Measurements from ENCODE around the gene ORMDL2.

The ORMDL2 gene, protein sequence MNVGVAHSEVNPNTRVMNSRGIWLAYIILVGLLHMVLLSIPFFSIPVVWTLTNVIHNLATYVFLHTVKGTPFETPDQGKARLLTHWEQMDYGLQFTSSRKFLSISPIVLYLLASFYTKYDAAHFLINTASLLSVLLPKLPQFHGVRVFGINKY

DNA sequence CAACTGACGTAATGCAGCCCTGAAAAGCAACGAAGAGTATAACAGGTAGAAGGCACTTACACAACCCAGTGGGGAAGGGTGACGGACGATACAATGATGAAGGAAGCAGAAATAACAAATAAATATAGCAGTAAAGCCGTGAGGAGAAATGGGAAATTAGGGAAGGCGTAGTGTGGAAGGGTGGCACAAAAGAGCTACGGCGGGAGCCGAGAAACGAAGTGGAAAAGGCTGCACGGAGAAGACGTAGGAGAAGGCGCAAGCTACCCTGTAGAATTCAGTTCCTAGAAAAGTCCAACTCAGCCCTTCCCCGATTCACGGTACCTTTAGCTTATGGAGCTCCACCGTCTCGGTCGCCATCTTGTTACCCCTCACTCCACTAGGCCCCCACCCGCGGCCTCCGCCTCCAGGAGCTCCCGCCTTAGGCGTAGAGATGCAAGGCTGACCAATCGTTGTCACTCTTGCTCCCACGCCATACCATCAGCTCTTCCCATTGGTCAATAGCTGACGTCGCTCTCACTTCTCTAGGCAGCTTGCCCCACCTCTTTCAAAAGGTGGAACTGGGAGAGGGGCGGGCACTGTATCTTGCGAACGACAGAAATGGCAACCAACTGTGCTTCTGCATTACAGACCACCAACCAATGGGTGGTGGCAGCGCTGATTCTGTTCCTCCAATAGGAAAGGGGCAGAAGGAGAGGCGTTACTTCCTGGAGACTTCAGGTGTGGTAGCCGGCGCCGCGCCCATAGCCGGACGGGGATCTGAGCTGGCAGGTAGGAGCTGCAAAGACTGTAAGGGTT lies at the start of gene ORMDL2, which contains the start of gene SARNP:
ORMDL2 (plus strand) TSS at position 697 of the 795 bp plus-strand sequence. CDS start 959 bp downstream, outside the sequence.
SARNP (minus strand) TSS at position 380 of the 795 bp plus-strand sequence; CDS start at position 357, 23 bp downstream.
- DNase-seq (ENCODE audit: low read depth in 3 of 3) = peak; percentile 68 to 95 (median 93)

DNA sequence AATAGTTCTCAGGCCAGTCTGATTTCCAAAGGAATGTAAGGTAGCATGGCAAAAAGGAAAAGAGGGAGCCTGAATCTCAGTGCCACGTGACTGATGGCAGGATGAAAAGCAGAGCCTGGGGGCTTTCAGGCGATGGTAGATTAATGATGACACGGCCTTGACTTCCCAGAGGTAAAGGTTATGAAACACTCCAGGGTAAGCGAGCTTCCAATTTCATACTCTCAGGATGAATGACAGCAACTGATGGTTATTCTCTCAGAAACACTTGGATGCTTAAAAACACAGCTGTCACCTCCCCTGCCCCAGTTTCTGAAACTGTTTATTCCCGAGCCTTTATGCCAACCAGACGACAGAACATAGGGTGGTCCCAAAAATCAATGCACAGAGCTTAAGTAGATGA lies 46.1 kb upstream of the ORMDL2 start:
- no peak for DNase-seq (ENCODE audit: low read depth in 3 of 3)

- no peak for DNase-seq (ENCODE audit: low read depth in 3 of 3)
These were observed 40.0 kb upstream of the ORMDL2 start for GRCh38 chr12:55777856-55778255.

GRCh38 chr12:55780685-55781084 lies 37.2 kb upstream of the ORMDL2 start:
- DNase-seq (ENCODE audit: low read depth in 3 of 3) = no peak

DNA sequence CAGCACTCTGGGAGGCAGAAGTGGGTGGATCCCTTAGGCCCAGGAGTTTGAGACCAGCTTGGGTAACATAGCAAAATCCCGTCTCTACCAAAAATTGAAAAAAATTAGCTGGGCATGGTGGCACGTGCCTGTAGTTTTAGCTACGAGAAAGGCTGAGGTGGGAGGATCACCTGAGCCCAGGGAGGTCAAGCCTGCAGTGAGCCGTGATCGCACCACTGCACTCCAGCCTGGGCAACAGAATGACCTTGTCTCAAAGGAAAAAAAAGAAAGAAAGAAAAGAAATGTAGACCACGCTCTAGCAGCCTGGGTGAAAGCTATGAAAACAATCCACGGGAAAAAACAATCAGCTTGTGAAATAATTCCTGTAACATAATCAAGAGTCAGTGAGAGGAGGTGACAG lies 29.3 kb upstream of the ORMDL2 start:
- DNase-seq (ENCODE audit: low read depth in 3 of 3) = no peak

GRCh38 chr12:55789171-55789570 lies 28.7 kb upstream of the ORMDL2 start:
- no peak for DNase-seq (ENCODE audit: low read depth in 3 of 3)

DNA sequence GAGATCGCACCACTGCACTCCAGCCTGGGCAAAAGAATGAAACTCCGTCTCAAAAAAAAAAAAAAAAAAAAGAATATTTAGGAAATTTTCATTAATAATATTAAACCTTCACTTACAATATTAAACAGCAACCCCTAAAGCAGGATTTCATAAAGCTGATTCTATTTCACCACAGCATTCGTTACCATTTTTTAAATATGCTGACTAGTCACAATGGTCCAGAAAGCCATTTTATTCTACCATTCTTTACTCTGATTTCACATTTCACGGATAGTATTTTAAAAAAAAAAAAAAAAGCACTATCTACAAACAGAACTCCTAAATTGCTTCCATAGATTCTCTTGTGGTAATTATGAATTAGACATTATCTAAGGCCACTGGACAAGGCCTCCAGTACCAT lies 27.9 kb upstream of the ORMDL2 start:
- no peak for DNase-seq (ENCODE audit: low read depth in 3 of 3)

DNA sequence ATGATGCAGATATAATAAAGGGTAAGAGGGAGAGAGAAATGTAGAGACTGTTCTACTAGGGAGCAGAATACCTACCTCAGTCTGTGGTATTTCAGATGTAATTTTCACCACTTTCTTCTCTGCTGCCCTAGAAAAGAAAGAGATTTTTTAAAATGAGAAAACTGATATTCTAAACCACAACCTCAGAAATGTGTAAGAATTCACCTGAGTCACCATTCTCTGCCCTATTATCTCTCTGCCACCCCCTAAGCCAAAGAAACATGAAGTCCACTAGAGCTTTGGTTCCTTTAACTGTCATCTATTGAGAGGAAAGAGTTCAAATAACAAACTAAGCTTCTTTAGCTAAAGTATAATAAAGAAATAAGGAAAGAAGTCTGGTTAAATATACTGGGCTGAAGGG lies 21.9 kb upstream of the ORMDL2 start:
- no peak for DNase-seq (ENCODE audit: low read depth in 3 of 3)

DNA sequence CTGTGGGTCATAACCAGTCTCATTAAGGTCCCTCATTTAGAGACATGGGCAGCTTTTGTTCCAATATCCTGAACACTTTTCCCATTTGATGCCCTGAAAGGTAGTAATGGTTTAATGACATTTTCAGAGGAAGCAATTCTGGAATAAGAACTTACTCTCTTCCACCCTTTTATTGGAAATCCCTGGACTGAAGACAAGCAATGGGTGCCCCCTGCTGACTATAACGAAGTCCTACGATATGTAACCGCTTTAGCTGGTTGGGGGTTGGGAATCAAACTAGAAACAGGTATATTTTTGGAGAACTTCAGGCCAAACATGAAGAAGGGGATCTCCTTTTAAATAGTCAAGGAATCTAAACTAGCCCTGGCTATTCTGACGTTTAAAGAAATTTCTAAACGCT lies 20.8 kb upstream of the ORMDL2 start:
- no peak for DNase-seq (ENCODE audit: low read depth in 3 of 3)

- no peak for DNase-seq (ENCODE audit: low read depth in 3 of 3)
These were observed 20.3 kb upstream of the ORMDL2 start for GRCh38 chr12:55797550-55797949.

- no peak for DNase-seq (ENCODE audit: low read depth in 3 of 3)
These were observed 10.9 kb upstream of the ORMDL2 start for GRCh38 chr12:55806982-55807381.

DNA sequence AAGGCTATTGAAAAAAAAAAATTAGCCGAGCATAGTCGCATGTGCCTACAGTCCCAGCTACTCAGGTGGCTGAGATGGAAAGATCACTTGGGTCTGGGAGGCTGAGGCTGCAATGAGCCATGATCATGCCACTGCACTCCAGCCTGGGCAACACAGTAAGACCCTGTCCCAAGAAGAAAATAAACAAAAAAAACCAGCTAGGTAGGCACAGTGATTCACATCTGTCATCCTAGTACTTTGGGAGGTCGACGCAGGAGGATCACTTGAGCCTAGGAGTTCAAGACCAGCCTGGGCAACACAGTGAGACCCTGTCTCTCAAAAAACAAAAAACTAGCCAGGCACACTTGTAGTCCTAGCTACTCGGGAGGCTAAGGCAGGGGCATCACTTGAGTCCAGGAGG lies 8.6 kb upstream of the ORMDL2 start:
- DNase-seq (ENCODE audit: low read depth in 3 of 3) = no peak

DNA sequence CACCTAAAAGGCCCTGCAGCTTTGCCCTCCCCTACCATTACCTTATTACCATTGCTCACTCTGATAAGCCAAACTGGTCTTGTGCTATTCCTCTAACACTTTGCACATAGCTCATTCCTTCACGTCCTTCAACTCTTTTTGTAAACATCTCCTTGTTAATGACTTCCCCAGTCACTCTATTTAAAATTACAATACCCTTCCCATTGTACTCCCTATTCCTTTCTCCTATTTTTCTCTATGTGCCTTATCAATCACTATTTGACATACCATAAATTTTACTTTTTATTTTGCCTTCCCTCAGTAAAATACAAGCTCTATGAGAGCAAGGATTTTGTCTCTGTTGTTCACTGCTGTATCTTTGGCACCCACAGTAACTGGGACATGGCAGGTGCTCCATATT lies 5.8 kb upstream of the ORMDL2 start:
- no peak for DNase-seq (ENCODE audit: low read depth in 3 of 3)

GRCh38 chr12:55814257-55814656 lies 3.6 kb upstream of the ORMDL2 start:
- DNase-seq (ENCODE audit: low read depth in 3 of 3) = no peak

GRCh38 chr12:55815473-55815872 lies 2.4 kb upstream of the ORMDL2 start:
- no peak for DNase-seq (ENCODE audit: low read depth in 3 of 3)

DNA sequence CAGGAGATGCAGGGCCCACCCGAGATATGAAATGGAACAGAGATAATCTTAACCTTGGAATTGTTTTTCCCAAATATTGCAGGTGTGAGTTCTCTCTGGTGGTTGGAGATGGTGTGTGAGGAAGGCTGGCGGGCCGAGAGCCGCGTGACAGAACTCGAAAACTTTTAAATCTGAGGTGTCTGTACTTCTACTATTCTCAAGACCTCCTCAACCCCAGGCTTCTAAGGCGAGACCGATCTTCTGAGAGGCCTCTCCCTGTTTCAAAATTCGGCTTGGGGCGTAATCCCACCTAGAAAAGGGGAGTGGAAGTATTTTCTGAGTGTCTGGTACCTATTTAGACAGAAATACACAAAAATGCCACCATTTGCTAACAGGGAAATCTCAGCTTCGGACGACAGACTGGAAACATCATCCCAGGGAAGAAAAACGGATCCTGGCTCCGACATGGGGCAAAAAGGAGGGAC lies 928 bp upstream of the ORMDL2 start:
- DNase-seq (ENCODE audit: low read depth in 3 of 3) = no peak

DNA sequence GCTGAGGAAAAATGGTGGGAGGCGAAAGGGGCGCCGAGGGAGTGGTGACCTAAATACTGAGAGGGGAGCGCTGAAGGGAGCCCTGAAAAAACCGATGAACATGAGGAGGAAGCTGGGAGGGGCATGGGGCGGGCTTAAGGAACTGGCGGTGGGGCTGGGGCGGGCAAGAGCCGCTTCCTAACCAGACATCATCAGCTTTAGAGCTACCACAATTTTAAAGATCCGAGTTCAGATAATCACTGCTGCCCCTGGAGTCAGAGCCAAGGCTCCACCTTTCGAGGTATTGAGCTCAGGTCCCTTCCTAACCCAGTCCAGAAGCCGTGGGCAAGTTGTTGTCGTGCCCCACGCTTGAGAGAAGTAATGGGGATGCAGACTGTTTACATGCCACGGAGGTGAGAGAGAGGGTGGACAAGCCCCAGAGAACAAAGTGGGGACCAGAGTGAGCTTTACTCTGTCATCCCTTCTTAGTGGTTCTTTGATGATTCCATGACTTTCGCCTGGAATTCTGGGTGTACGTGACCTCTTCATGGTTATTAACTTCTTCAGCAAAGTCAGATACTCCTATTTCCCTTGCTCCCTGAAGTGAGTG lies 393 bp downstream of the ORMDL2 start:
- DNase-seq (ENCODE audit: low read depth in 3 of 3) = no peak

DNA sequence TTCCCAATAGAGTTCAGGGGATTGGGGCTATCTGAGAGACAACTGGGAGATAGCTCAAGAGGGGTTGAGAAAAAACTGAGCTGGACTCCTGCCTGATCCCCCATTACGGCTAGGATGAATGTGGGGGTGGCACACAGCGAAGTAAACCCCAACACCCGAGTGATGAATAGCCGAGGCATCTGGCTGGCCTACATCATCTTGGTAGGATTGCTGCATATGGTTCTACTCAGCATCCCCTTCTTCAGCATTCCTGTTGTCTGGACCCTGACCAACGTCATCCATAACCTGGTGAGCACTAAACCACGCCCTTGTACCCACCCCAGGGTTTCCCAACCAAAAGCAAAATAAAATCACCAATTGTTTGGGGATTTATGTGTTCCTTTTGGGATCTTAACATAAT lies 1.0 kb downstream of the ORMDL2 start:
- no peak for DNase-seq (ENCODE audit: low read depth in 3 of 3)

DNA sequence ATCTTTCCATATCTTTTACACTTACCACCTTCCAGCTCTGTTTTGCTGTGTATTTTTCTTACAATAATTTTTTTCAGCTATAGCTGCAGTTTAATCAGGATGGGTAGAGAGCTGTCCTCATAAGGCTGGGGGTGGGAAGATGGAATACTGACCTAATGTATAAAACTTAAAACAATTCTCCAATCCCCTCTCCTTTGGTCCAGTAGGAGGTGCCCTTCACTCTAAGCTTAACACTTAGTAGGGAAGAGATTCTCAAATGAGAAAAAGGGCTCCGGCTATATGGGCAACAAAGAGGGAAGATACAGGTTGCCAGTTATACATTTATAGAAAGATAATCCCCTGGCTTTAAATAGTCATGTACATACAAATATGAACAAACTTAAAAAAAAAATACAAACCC lies 2.8 kb downstream of the ORMDL2 start:
- DNase-seq (ENCODE audit: low read depth in 3 of 3) = no peak

DNA sequence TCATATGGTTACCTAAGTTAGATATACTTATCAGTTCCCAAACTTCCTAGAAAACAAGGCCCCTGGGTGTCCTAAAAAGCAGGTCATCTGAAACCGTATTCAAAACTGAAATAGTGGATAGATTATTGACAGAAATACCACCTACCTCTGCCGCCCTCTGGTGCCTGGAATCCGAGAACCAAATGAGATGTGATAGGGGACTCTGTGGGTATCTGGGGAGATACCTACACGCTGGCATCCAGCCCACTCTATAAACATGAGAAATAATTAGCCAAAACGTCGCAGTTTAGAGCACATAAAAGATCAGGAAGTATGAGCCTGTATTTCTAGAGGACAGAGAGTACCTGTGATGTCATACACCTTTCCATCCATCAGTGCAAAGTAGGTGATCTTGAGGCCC lies 4.4 kb downstream of the ORMDL2 start:
- no peak for DNase-seq (ENCODE audit: low read depth in 3 of 3)

DNA sequence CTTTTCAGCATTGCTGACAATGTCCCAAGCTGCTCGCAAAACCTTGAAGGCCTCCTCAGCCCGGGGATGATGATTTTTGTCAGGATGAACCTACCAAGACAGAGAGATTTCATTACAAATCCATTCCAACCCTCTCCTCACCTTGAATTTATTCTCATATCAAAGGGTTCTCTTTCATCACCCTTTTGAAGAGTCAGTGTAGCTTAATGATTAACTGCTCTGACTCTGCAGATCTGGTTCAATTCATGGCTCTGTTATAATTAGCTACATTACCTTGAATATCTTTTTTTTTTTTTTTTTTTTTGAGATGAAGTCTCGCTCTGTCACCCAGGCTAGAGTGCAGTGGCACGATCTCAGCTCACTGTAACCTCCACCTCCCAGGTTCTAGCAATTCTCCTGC lies 5.6 kb downstream of the ORMDL2 start:
- no peak for DNase-seq (ENCODE audit: low read depth in 3 of 3)

GRCh38 chr12:55824726-55825125 lies 6.9 kb downstream of the ORMDL2 start:
- DNase-seq (ENCODE audit: low read depth in 3 of 3) = no peak

DNA sequence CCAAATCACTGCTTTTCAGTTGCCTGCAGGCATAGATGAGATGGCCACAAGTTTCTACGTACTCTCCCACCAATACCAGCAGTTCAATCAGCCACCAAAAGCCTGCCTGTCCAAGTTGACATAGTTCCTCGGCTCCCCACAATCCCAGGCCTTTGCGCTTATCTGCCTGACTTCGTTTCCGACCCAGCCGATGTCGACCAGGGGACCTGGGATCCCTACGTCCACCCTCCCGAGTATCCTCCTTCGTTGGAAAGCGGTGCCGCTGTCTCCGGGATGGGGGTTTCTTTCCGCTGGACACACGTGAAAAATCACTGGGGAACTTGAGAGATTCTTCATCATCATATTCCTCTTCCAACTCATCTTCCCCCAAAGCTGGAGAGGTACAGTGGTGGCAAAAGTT lies 10.0 kb downstream of the ORMDL2 start:
- DNase-seq (ENCODE audit: low read depth in 3 of 3) = no peak
